ENCODE results near the gene POU2F2. TPM values are rescaled to one million over a fixed set of nuclear protein-coding genes. Genes with fewer than 3 reads are reported as not detected.

The POU2F2 gene
- total and polyA plus RNA-seq, 10 of the 15 experiments (the other 5 are each of a cell fraction or from before 2014, with no cell fraction given): 4.4 to 62.4 (median 37.9) TPM

GRCh38 chr19:42052241-42052863 is 79.9 kb downstream of the POU2F2 start:
- H3K79me2 ChIP-seq (ENCODE audit: control insufficient read depth, insufficient read depth, low read length): no peaks in the 10 kb centered on the region
- no peaks in the 10 kb centered on the region for H3K4me1 ChIP-seq (ENCODE audit: control insufficient read depth, insufficient read depth, low read length)
- no peak overlapping the region for H2AFZ ChIP-seq (ENCODE audit: control insufficient read depth, low read depth, low read length)
- H3K9me3 ChIP-seq (replicated peaks; ENCODE audit: control insufficient read depth, insufficient read depth, low read length): no peaks in the 10 kb centered on the region
- ChIA-PET SMC1A (ENCODE audit: uncharacterized antibody, unreplicated experiment) (interaction anchor here (0.6 kb wide), 1 partner anchor 30 kb away, joined by 3 read pairs; no protein-coding TSS in a partner anchor), CTCF (interaction anchor here (1.0 to 1.8 kb wide), 2 partner anchors 12 to 18 kb away, joined by 3 to 6 read pairs; no protein-coding TSS in a partner anchor), POLR2A (no interaction called here), RAD21 (ENCODE audit: unreplicated experiment) (no interaction called here)
- no peaks in the 10 kb centered on the region for H3K36me3 ChIP-seq (ENCODE audit: control insufficient read depth in 2 of 2, insufficient read depth in 2 of 2, low read length in 1 of 2)
- H4K20me1 ChIP-seq (ENCODE audit: control insufficient read depth, insufficient read depth): no peaks in the 10 kb centered on the region
- no TSS peak for BruUV-seq (replicated peaks)
- H3K9ac ChIP-seq (ENCODE audit: control insufficient read depth, insufficient read depth, low read length): no peak overlapping the region
- WGBS (ENCODE audit: insufficient coverage, insufficient replicate concordance, low lambda C conversion rate, missing lambda C conversion rate): 12% methylated on average over 10 of the region's 10 CpGs
- TF ChIP-seq CREB1 (IDR thresholded peaks at IDR 0.05; ENCODE audit: low read depth): no peak
- no peak for TF ChIP-seq ASH2L (IDR thresholded peaks at IDR 0.05; ENCODE audit: borderline replicate concordance, low read depth)
- no peak for TF ChIP-seq CHD1 (IDR thresholded peaks at IDR 0.05; ENCODE audit: low read depth, low read length)
- TF ChIP-seq, protein P1, sequence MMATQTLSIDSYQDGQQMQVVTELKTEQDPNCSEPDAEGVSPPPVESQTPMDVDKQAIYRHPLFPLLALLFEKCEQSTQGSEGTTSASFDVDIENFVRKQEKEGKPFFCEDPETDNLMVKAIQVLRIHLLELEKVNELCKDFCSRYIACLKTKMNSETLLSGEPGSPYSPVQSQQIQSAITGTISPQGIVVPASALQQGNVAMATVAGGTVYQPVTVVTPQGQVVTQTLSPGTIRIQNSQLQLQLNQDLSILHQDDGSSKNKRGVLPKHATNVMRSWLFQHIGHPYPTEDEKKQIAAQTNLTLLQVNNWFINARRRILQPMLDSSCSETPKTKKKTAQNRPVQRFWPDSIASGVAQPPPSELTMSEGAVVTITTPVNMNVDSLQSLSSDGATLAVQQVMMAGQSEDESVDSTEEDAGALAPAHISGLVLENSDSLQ (IDR thresholded peaks at IDR 0.05): no peak
- no peak for TF ChIP-seq DPF2 (IDR thresholded peaks at IDR 0.05)
- intact Hi-C loops (cut with micrococcal nuclease; ENCODE audit: unreplicated experiment): no loop called here
- in situ Hi-C loops (cut with MboI): no loop called here
- no peak overlapping the region for H3K27ac ChIP-seq (ENCODE audit: control insufficient read depth, insufficient read depth)
- H3K4me3 ChIP-seq: no peak overlapping the region
- no peak overlapping the region for H3K4me2 ChIP-seq (ENCODE audit: control insufficient read depth, insufficient read depth)
- H3K27me3 ChIP-seq (replicated peaks in 1 of 2; ENCODE audit: control insufficient read depth in 2 of 2, insufficient read depth in 2 of 2, low read length in 1 of 2): no peaks in the 10 kb centered on the region; a peak in 1 of 4 replicates
- FAIRE-seq: no peak
- no peak for ATAC-seq
- no peak for DNase-seq (ENCODE audit: low read depth, low spot score)

Data from GM12878 (cell line).